Stimulated activated effector memory CD8-positive, alpha-beta T cell treated with anti-CD3 and anti-CD28 coated beads, Interleukin-12 subunit alpha, Interleukin-12 subunit beta, amount 100 ng/mL, for 72 hours (primary cell): Measurements from ENCODE around the gene FAM83D.
A peak's percentile ranks its signal among the peaks of the same experiment; 100 is the strongest.

Experiments
- ATAC-seq: fragments of 150-1000 bp; cut with Tn5 transposase; 2 replicates; pipeline ENCODE4 v1.10.0; 2021
- DNase-seq, 2 donors: peaks; one replicate each; pipeline ENCODE4 v3.0.0; 2021 to 2022; ENCODE audit warnings: low spot score in 2 of 2
- H3K27ac Mint-ChIP-seq: one replicate; pipeline ENCODE4 v1.8.0; 2022; ENCODE audit warnings: mild to moderate bottlenecking, mixed read lengths
- H3K36me3 Mint-ChIP-seq: one replicate; pipeline ENCODE4 v1.8.0; 2022; ENCODE audit warnings: mild to moderate bottlenecking, mixed read lengths
- H3K4me1 Mint-ChIP-seq: one replicate; pipeline ENCODE4 v1.8.0; 2022; ENCODE audit warnings: mixed read lengths
- H3K4me3 Mint-ChIP-seq: one replicate; pipeline ENCODE4 v1.8.0; 2022; ENCODE audit warnings: mild to moderate bottlenecking, mixed read lengths
- H3K9me3 Mint-ChIP-seq: one replicate; pipeline ENCODE4 v1.8.0; 2022; ENCODE audit warnings: mixed read lengths

FAM83D gene

DNA sequence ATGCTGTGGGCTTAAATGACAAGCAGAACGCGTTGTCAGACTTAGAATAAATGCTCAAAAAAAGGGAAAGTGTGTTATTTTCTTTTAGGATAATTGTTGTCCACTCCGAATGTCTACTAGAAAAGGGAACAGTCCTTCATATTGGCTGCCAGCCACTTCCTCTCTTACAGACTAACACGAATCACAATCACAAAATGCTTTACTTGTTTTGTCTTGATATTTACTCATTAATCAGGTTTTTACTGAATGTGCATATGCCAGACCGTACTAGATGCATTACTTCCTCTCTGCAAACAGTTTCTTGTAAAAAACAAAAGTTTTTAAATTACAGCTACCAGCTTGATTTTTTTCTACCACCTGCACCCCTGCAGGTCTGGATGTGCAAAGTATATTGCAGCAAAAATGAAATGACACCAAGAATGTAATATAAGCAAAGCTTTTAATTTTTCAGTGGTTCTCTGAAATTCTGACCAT lies 36.7 kb downstream of the FAM83D start:
- H3K36me3 Mint-ChIP-seq, result peaks cover 25% of the 10 kb centered on the region
- H3K4me3 Mint-ChIP-seq, result peak overlapping the region; percentile 90
- peaks cover 30% of the 10 kb centered on the region for H3K4me1 Mint-ChIP-seq
- peaks cover 5% of the 10 kb centered on the region for H3K9me3 Mint-ChIP-seq
- DNase-seq (no peak), ATAC-seq (no peak)
- H3K27ac Mint-ChIP-seq, result peak overlapping the region; percentile 98

DNA sequence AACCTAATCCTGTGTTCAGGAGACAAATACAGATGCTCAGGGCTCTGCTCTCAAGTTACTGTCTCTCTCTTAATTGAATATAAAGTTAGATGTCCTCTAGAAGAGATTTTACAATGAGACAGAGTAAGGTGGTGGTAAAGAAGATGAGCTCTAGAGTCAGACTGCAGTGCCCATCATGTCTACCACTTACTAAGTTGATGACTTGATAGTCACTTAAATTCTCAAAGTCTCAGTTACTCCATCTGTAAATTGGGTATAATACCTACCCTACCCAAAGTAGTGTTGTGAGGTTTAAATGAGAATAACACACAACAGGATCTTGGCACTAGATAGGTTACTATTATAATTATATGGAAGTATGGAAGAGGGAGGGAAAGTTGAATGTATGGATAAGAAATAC lies 37.5 kb downstream of the FAM83D start:
- Mint-ChIP-seq H3K27ac (no peak overlapping the region), H3K9me3 (peaks cover 5% of the 10 kb centered on the region), H3K36me3 (peaks cover 28% of the 10 kb centered on the region), H3K4me1 (peaks cover 30% of the 10 kb centered on the region), H3K4me3 (no peak overlapping the region)
- ATAC-seq, result no peak
- no peak for DNase-seq

DNA sequence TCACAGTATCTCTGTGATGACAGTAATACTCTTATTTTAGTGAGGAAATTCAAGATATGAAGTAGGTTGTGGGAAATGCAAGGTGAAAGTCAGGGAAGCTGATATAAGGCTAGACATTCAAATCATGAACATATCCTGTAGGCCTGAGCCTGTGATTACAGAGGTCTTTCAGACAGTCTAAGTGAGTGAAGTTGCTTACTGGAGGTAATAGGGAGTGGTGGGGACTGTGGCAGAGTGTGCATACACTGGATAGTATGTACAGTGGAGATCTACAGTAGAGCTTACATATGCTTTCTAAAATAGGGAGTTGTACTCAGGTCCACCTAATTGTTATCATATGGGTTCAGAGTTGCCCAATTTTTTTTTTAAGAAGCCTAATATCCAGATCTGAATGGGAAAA lies 39.0 kb downstream of the FAM83D start:
- DNase-seq, result no peak
- H3K27ac Mint-ChIP-seq, result no peak overlapping the region
- no peak for ATAC-seq

DNA sequence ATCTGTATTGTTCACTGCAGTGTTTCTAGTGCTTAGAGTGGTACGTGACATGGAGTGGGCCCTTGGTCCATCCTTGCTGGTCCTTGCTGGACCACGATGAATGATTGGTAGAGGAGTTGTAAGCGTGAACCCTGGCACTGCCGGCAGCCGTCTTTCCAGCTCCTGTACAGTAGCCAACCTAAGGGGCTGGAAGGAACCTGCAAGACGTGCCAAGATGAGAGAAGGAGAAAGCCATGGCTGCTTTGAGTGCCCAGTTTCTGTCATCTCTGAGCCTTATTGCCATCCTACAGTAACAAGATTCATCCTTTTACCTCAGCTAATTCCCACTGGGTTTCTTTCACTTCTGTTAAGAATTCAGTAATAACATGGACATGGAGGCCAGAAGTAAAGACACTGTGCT lies 41.9 kb downstream of the FAM83D start:
- no peak overlapping the region for H3K4me3 Mint-ChIP-seq
- DNase-seq (no peak), ATAC-seq (no peak)
- peaks cover 53% of the 10 kb centered on the region for H3K36me3 Mint-ChIP-seq
- H3K9me3 Mint-ChIP-seq, result no peaks in the 10 kb centered on the region
- H3K4me1 Mint-ChIP-seq, result peaks cover 19% of the 10 kb centered on the region
- H3K27ac Mint-ChIP-seq, result no peak overlapping the region

More for the DNA sequence above, 39.0 kb downstream of the FAM83D start:
- peaks cover 41% of the 10 kb centered on the region for H3K36me3 Mint-ChIP-seq
- peaks cover 5% of the 10 kb centered on the region for H3K9me3 Mint-ChIP-seq
- peaks cover 30% of the 10 kb centered on the region for H3K4me1 Mint-ChIP-seq
- H3K4me3 Mint-ChIP-seq, result no peak overlapping the region

DNA sequence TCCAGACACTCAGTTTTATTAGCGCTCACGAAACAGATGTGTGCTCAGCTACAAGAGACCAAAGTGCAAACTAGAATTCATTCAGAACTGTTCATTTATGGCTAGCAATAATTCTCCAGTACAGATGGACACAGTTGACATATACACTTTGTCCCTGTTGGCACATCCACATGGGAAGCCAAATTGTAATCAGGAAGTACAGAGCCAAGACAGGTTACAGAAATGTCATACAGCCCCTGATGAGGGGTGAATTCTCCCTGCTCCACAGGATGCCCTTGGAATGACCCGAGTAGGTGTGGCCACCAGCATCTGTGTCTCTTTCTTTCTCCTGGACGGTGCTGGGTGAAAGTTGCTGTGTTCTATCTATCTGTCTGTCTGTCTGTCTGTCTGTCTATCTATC lies 43.5 kb downstream of the FAM83D start:
- ATAC-seq (no peak), DNase-seq (no peak)
- no peak overlapping the region for H3K4me3 Mint-ChIP-seq
- no peaks in the 10 kb centered on the region for H3K9me3 Mint-ChIP-seq
- peaks cover 8% of the 10 kb centered on the region for H3K4me1 Mint-ChIP-seq
- H3K36me3 Mint-ChIP-seq, result peaks cover 53% of the 10 kb centered on the region
- H3K27ac Mint-ChIP-seq, result peak overlapping the region; percentile 67

DNA sequence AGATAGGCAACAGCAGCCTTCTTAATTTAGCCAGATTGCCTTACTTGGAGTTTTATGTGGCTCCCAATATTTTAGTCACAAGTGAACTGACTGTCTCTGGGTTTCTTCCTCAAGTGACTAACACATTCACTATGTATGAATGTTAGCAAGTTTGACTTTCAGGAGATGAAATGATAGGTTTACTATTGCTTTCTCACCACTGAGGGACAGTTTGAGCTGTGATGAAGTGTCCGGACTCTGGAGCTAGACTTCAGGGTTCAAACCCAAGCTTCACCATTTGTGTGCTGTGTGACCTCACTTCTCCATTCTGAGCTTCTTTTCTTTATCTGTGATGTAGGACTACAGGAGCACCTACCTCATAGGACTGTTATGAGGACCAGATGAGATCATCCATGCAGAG lies 44.1 kb downstream of the FAM83D start:
- DNase-seq (no peak), ATAC-seq (peak; percentile 57)
- peak overlapping the region; percentile 67 for H3K27ac Mint-ChIP-seq
- H3K9me3 Mint-ChIP-seq, result no peaks in the 10 kb centered on the region
- no peak overlapping the region for H3K4me3 Mint-ChIP-seq
- peaks cover 5% of the 10 kb centered on the region for H3K4me1 Mint-ChIP-seq
- H3K36me3 Mint-ChIP-seq, result peaks cover 50% of the 10 kb centered on the region

DNA sequence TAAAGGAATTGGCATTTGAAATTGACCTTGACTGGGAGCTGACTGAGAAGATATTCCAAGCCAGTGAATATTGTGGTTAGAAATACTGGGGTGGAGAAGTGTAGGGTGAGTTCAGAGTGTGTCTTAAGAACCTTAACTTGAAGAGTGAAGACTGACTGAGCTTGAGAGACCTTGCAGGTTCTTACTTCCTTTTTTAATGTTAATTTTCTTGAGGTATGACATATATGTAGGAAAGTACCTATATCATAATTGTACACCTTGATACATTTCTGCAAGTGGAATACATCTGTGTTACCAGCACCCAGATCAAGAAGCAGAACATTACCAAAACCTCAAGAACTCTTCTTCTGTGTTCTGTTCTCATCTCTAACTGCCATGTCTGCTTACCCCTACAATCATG lies 46.9 kb downstream of the FAM83D start:
- no peaks in the 10 kb centered on the region for H3K9me3 Mint-ChIP-seq
- peaks cover 5% of the 10 kb centered on the region for H3K4me1 Mint-ChIP-seq
- H3K36me3 Mint-ChIP-seq, result peaks cover 50% of the 10 kb centered on the region
- no peak overlapping the region for H3K4me3 Mint-ChIP-seq
- no peak overlapping the region for H3K27ac Mint-ChIP-seq
- no peak for DNase-seq
- ATAC-seq, result no peak

DNA sequence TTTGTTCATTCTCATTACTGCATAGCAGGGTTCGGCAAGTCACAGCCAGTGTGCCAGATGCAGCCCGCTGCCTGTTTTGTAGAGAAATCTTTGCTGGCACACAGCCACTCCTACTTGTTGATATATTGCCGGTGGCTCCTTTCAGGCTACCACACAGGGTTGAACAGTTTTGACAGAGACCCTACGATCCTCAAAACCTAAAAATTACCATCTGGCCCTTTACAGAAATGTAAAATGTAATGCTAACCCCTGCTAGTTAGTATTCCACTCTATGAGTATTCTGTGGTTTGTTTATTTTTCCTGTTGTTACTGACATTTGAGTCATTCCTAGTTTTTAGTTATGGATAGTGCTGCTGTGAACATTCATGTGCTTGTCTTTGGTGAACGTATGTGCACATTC lies 47.4 kb downstream of the FAM83D start:
- H3K4me1 Mint-ChIP-seq, result peaks cover 5% of the 10 kb centered on the region
- no peak overlapping the region for H3K4me3 Mint-ChIP-seq
- no peaks in the 10 kb centered on the region for H3K9me3 Mint-ChIP-seq
- no peak overlapping the region for H3K27ac Mint-ChIP-seq
- ATAC-seq (no peak), DNase-seq (no peak)
- H3K36me3 Mint-ChIP-seq, result peaks cover 47% of the 10 kb centered on the region

DNA sequence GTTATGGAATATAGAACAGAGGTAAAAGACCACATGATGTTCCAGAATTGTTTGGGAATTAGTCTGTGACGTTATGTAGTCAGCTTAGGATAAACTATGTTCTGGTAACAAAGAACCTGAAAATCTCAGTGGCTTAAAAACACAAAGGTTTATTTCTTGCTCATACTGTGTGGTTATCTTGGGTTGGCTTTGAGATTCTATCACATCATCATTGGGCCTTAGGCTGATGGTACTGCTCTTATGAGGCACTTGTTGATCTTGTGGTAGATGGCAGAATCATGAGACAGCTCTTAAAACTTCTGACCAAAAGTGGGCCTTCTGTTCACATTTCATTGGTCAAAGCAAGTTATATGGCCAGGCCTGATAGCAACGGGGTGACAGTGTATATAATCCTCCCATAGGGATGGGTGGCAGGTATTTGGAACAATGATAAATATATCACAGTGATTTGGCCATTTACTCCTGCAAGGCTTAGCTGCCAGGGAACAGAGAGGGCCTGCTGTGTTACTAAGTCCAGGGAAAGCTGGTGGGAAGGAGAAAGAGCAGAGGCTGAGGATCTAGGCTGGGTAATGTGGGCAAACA lies 49.4 kb downstream of the FAM83D start:
- H3K36me3 Mint-ChIP-seq, result peaks cover 34% of the 10 kb centered on the region
- no peak overlapping the region for H3K27ac Mint-ChIP-seq
- H3K4me1 Mint-ChIP-seq, result peaks cover 2% of the 10 kb centered on the region
- H3K9me3 Mint-ChIP-seq, result no peaks in the 10 kb centered on the region
- ATAC-seq, result peak; percentile 94
- DNase-seq, result no peak
- no peak overlapping the region for H3K4me3 Mint-ChIP-seq

DNA sequence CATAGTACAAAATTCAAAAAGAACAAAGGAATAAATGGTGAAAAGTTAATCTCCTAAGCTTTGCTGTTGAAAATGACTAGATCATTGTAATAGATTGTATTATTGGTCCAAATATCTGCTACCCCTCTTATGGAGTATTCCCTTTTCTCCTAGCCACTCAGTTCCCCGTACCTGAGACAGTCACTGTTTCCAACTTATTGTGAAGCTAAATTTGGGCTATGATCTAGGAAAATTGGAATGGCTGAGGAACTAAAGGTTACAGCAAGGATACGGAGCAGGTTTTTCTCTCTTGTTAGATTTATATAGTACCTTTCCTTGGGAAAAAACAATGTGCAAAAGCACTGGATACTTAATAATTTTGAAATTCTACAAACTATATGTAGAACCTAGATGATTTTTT lies 53.2 kb downstream of the FAM83D start:
- H3K4me3 Mint-ChIP-seq, result no peak overlapping the region
- H3K4me1 Mint-ChIP-seq, result peaks cover 7% of the 10 kb centered on the region
- DNase-seq, result no peak
- ATAC-seq, result no peak
- H3K27ac Mint-ChIP-seq, result no peak overlapping the region
- no peaks in the 10 kb centered on the region for H3K9me3 Mint-ChIP-seq
- H3K36me3 Mint-ChIP-seq, result peaks cover 31% of the 10 kb centered on the region

DNA sequence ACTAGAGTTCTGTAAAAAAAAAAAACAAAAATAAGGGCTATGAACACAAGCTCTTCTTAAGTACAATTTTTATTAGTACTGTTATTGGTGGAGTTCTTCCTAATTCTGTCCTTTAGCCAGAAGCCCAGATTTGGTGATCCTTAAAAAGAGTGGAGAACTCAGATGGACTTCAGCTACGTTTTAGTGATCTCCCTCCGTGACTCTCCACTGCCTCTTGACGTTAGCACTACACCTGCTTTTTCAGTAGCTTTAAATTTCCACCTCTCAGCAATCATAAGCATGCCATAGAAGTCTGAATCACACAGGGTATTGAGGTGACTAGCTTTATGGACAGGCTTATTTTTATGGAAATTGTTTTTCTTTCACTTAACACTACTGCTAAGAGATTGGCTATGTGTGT lies 53.6 kb downstream of the FAM83D start:
- Mint-ChIP-seq H3K27ac (no peak overlapping the region), H3K4me3 (no peak overlapping the region), H3K36me3 (peaks cover 35% of the 10 kb centered on the region), H3K9me3 (no peaks in the 10 kb centered on the region), H3K4me1 (peaks cover 7% of the 10 kb centered on the region)
- ATAC-seq, result no peak
- no peak for DNase-seq

DNA sequence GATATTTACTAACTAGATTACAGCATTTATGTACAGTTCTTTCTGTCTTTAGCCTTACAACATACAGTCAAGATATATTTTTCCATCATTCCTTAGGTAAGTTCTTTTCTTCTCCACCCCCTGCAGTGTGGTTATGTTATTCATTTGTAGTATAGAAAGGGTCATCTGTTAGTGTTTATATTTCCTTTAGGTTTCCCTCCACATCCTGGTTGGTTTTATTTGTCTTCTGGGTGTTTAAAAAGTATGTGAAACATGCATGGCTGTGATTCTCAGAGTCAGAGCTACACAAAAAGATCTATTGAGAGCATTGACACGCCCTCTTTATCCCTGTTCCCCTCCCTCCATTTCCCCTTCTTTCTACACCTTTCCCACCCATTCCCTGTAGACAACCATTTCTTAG lies 56.1 kb downstream of the FAM83D start:
- DNase-seq (no peak), ATAC-seq (no peak)
- Mint-ChIP-seq H3K36me3 (peaks cover 50% of the 10 kb centered on the region), H3K9me3 (no peaks in the 10 kb centered on the region), H3K4me3 (no peak overlapping the region), H3K4me1 (peaks cover 7% of the 10 kb centered on the region), H3K27ac (no peak overlapping the region)

DNA sequence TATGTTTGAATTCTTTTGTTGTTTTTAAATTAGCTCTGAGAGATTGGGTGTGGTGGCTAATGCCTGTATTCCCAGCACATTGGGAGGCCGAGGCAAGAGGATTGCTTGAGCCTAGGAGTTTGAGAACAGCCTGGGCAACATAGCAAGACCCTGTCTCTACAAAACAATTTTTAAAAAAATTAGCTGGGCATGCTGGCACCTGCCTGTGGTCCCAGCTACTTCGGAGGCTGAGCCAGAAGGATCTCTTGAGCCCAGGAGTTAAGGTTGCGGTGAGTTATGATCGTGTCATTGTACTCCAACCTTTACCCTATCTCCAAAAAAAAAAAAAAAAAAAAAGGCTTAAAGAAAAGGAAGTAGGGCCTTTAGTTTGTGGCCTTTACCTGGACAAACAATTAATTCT lies 58.8 kb downstream of the FAM83D start:
- no peak overlapping the region for H3K27ac Mint-ChIP-seq
- peaks cover 15% of the 10 kb centered on the region for H3K4me1 Mint-ChIP-seq

DNA sequence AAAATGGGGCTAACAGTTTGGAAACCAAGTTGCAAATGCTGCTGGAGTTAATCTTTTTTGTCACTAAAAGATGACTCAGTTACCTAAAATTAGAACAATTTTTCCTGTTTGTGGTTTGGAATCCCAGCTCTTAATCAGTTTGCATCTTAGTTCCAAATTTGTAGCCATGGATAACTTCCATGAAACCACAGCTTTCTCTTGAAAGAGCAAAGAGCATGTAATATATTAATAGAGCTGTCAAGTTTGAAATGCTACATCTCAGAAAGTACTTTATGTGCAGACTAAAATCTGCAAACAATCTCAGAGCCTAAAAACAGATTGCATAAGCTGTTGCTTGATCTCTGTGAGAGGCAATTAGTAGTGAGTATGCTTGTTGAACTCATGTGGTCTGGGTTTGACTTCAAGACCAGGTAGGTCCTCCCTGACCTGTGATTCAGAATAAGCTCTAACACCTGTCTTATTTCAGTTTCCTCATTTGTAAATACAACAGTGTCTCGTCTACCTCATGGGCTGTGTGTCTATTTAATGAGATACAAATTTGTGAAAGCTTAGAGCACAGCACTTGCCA lies 59.5 kb downstream of the FAM83D start:
- DNase-seq (no peak), ATAC-seq (no peak)
- no peak overlapping the region for H3K27ac Mint-ChIP-seq
- peaks cover 15% of the 10 kb centered on the region for H3K4me1 Mint-ChIP-seq
- H3K36me3 Mint-ChIP-seq, result peaks cover 75% of the 10 kb centered on the region
- no peak overlapping the region for H3K4me3 Mint-ChIP-seq
- no peaks in the 10 kb centered on the region for H3K9me3 Mint-ChIP-seq

More for the DNA sequence above, 58.8 kb downstream of the FAM83D start:
- Mint-ChIP-seq H3K36me3 (peaks cover 73% of the 10 kb centered on the region), H3K9me3 (no peaks in the 10 kb centered on the region), H3K4me3 (no peak overlapping the region)
- DNase-seq (no peak), ATAC-seq (no peak)

DNA sequence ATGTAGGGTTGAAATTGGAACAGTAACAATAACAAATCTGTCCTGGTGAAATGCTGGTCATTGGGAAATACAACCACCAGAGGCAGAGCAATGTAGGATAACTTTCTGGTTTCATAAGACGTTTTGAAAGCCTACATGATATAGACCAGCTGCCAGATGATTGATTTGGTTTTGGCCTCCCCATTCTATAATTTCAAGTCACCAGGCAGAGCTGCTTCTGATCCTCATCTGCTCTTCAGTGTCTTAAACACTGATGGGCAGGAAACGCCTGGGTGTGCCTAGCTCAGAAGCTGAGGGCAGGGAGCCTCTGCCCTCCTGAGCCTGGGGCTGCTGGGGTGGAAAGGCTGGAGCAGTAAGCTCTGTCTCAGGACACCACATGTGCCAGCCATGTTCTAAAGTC lies 60.4 kb downstream of the FAM83D start:
- ATAC-seq (no peak), DNase-seq (no peak)
- Mint-ChIP-seq H3K4me3 (no peak overlapping the region), H3K9me3 (no peaks in the 10 kb centered on the region), H3K4me1 (peaks cover 15% of the 10 kb centered on the region), H3K27ac (no peak overlapping the region), H3K36me3 (peaks cover 77% of the 10 kb centered on the region)

DNA sequence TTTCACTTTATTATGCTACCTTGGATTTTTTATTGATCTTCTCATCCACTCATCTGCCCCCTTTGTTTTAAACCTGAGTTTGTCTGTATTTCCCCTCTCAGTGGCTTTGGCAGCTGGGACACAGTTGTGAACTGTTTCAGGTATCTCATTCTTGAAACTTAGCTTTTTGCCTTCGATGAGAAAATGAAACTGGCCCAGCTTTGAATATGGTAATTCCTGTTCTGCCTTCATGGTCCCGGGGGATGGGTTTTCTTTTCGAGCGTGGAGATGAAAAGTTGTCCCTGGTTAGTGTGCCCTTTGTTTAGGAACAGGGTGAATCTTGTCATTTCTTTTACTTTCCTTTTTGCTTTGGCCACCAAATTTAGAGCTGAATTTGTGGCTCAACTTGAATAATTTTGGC lies 61.6 kb downstream of the FAM83D start:
- no peak for ATAC-seq
- Mint-ChIP-seq H3K9me3 (no peaks in the 10 kb centered on the region), H3K36me3 (peaks cover 80% of the 10 kb centered on the region), H3K27ac (peak overlapping the region; percentile 24), H3K4me3 (peak overlapping the region; percentile 5), H3K4me1 (peaks cover 8% of the 10 kb centered on the region)
- DNase-seq, result no peak
